HepG2 (cell line): Measurements from ENCODE around the gene CYP26A1. TPM values are rescaled to one million over a fixed set of nuclear protein-coding genes. Genes with fewer than 3 reads are reported as not detected.

Experiments used
- ATAC-seq: fragments of 200-7000 bp; cut with Tn5 transposase; 3 replicates; pipeline ENCODE4 v1.9.1; 2020; ENCODE audit warnings: mild to moderate bottlenecking, moderate library complexity
- BruUV-seq: library from RNA; stranded (reverse); fragments of 400-500 nt; replicated peaks from 2 replicates; lab custom pipeline; 2021; lab: Mats Ljungman, UMichigan
- CTCF ChIA-PET: fragments of 300-600 bp; formaldehyde crosslinking; extraction: SDS; loops from one replicate; lab custom pipeline; 2021; ENCODE audit warnings: low total read pairs, inconsistent platforms, low intra/inter-chr PET ratio; lab: Yijun Ruan, JAX
- POLR2A ChIA-PET: fragments of 350-600 bp; sonication (Branson Sonifier 250); formaldehyde crosslinking; loops from one replicate; lab custom pipeline; 2020; ENCODE audit warnings: antibody characterized with exemption, inconsistent platforms; lab: Yijun Ruan, JAX
- DNase-seq: peaks from one replicate; pipeline ENCODE4 v3.0.0-alpha.2; 2015; ENCODE audit warnings: low spot score
- FAIRE-seq: peaks from 3 replicates; lab custom pipeline; 2011; peaks lifted over from hg19 to GRCh38; lab: Jason Lieb, UNC
- H2AFZ ChIP-seq: one replicate; pipeline ENCODE4 v1.6.1; 2011; ENCODE audit warnings: low read length, inconsistent platforms
- H3K27ac ChIP-seq: fragments of 300-600 bp; 3 replicates; pipeline ENCODE4 v1.8.0; 2011; ENCODE audit warnings: mixed run types, mild to moderate bottlenecking, mixed read lengths, low read length, inconsistent platforms; ENCODE audit not compliant: insufficient read depth; ENCODE audit errors: extremely low read length
- H3K27me3 ChIP-seq, 2 experiments: fragments of 200-600 bp in 1 of 2; 2 replicates in 1 of 2; 3 replicates in 1 of 2; pipeline versions ENCODE4 v1.6.0 to v1.8.0; 2011; ENCODE audit warnings: low read length in 2 of 2, mild to moderate bottlenecking in 2 of 2, moderate library complexity in 2 of 2, inconsistent platforms in 1 of 2; ENCODE audit not compliant: insufficient read depth in 2 of 2, control insufficient read depth in 1 of 2
- H3K36me3 ChIP-seq, 2 experiments: fragments of 200-600 bp in 1 of 2; replicated peaks in 1 of 2; 2 replicates in 1 of 2; 3 replicates in 1 of 2; pipeline versions ENCODE4 v1.5.1 to v1.8.0; 2011; ENCODE audit warnings: low read length in 2 of 2, inconsistent platforms in 1 of 2; ENCODE audit not compliant: insufficient read depth in 2 of 2, control insufficient read depth in 1 of 2
- H3K4me1 ChIP-seq: 2 replicates; pipeline ENCODE4 v1.5.1; 2012; ENCODE audit warnings: low read length, inconsistent platforms; ENCODE audit not compliant: insufficient read depth
- H3K4me2 ChIP-seq: 2 replicates; pipeline ENCODE4 v1.6.0; 2011; ENCODE audit warnings: low read depth, low read length, inconsistent platforms
- H3K4me3 ChIP-seq, 3 experiments: fragments of 200-600 bp in 1 of 3; sonication (generic), shearing (Covaris generic) in 1 of 3; replicated peaks in 1 of 3; 2 replicates each; pipeline ENCODE4 v1.5.1; 2011 to 2016; ENCODE audit warnings: low read length in 3 of 3, inconsistent platforms in 2 of 3, low read depth in 2 of 3, mild to moderate bottlenecking in 2 of 3, control low read depth in 1 of 3, mixed read lengths in 1 of 3; ENCODE audit not compliant: insufficient read depth in 1 of 3
- H3K79me2 ChIP-seq: one replicate; pipeline ENCODE4 v1.6.1; 2011; ENCODE audit warnings: low read length, inconsistent platforms; ENCODE audit not compliant: insufficient read depth
- H3K9ac ChIP-seq: 2 replicates; pipeline ENCODE4 v1.6.0; 2011; ENCODE audit warnings: mild to moderate bottlenecking, low read depth, low read length, inconsistent platforms; ENCODE audit not compliant: insufficient read depth
- H3K9me3 ChIP-seq: 2 replicates; pipeline ENCODE4 v1.5.1; 2012; ENCODE audit warnings: mild to moderate bottlenecking, low read length
- H4K20me1 ChIP-seq: 2 replicates; pipeline ENCODE4 v1.6.0; 2011; ENCODE audit warnings: inconsistent platforms, mild to moderate bottlenecking, low read length, moderate library complexity; ENCODE audit not compliant: insufficient read depth
- ETV5 ChIP-seq: IDR thresholded peaks from 2 replicates; pipeline ENCODE4 v1.6.1; 2018; ENCODE audit warnings: missing biosample characterization, missing genetic modification reagents, inconsistent platforms, borderline replicate concordance
- FOXP1 ChIP-seq, 2 experiments: fragments of 450-650 bp in 1 of 2; IDR thresholded peaks; 2 replicates each; pipeline ENCODE4 v1.6.1; 2017 to 2018; ENCODE audit warnings: antibody characterized with exemption in 1 of 2
- SMARCE1 ChIP-seq: fragments of 450-650 bp; IDR thresholded peaks from 2 replicates; pipeline ENCODE4 v1.6.1; 2017; ENCODE audit warnings: borderline replicate concordance
- SPEN ChIP-seq: sonication (generic); formaldehyde crosslinking; IDR thresholded peaks from 2 replicates; pipeline ENCODE4 v1.5.1; 2020; ENCODE audit warnings: low read depth, mild to moderate bottlenecking, missing genetic modification reagents
- TEF ChIP-seq: sonication (generic); formaldehyde crosslinking; IDR thresholded peaks from 2 replicates; pipeline ENCODE4 v1.5.0; 2020; ENCODE audit warnings: missing genetic modification reagents
- ZNF281 ChIP-seq: sonication (generic); formaldehyde crosslinking; IDR thresholded peaks from 2 replicates; pipeline ENCODE4 v1.4.0; 2020; ENCODE audit warnings: missing genetic modification reagents, borderline replicate concordance
- WGBS: methylation state at CpG from one replicate; pipeline ENCODE4 v1.1.6; 2017; ENCODE audit warnings: low lambda C conversion rate; 5-methylcytosine and 5-hydroxymethylcytosine counted together
- in situ Hi-C: cut with HindIII; loops from 2 replicates; pipeline ENCODE4 v1.10.0; 2017; ENCODE audit warnings: low pct_unique_long_range_greater_than_20kb; ENCODE audit not compliant: extremely low pct_ligation_motif_present
- intact Hi-C: fragments of 100-400 bp; cut with micrococcal nuclease; formaldehyde crosslinking; loops from one replicate; pipeline ENCODE4 v1.10.0; 2022; ENCODE audit not compliant: unreplicated experiment
- polyA plus RNA-seq, 8 experiments: library from polyadenylated mRNA; depleted of rRNA in 3 of 8; stranded (reverse) in 7 of 8; unstranded in 1 of 8; fragments of >200 nt; fragmentation: Illumina TruSeq in 4 of 8; extraction: Trizol in 4 of 8; gene quantifications; 2 replicates each; pipeline versions ENCODE4 v1.2.1 to v1.2.3, GENCODE V29; 2011 to 2016; ENCODE audit warnings: low read depth in 4 of 8, missing spikeins in 1 of 8, mixed read lengths in 1 of 8; ENCODE audit not compliant: insufficient read depth in 1 of 8
- total RNA-seq, 5 experiments: library from RNA; depleted of rRNA; stranded (reverse); fragments of >200 nt; fragmentation: Illumina TruSeq; extraction: Trizol; gene quantifications; 2 replicates each; pipeline ENCODE4 v1.2.3, GENCODE V29; 2016; ENCODE audit warnings: low read depth in 1 of 5

CYP26A1 gene
- total and polyA plus RNA-seq, 2 of the 13 experiments (the other 11 are each of a cell fraction or from before 2014, with no cell fraction given), result 0.15 TPM; not detected in 1

- peak; percentile 75; the same call in 1 of the 2 replicates for TF ChIP-seq ZNF281 (CRISPR knock-in tag)
Observed at GRCh38 chr10:93115661-93116383, 42.1 kb downstream of the CYP26A1 start (continued).

GRCh38 chr10:93121311-93121710 lies 47.6 kb downstream of the CYP26A1 start:
- ATAC-seq, result no peak
- no TSS peak for BruUV-seq
- in situ Hi-C loops, result no loop called here
- Histone ChIP-seq H3K9ac (no peak overlapping the region), H3K4me1 (no peaks in the 10 kb centered on the region), H3K4me3 (no peak overlapping the region), H3K79me2 (no peaks in the 10 kb centered on the region), H4K20me1 (no peaks in the 10 kb centered on the region), H2AFZ (no peak overlapping the region), H3K9me3 (peaks cover 8% of the 10 kb centered on the region), H3K27ac (no peak overlapping the region), H3K4me2 (no peak overlapping the region), H3K36me3 (no peaks in the 10 kb centered on the region), H3K27me3 (no peaks in the 10 kb centered on the region)
- DNase-seq, result no peak
- FAIRE-seq, result no peak
- ChIA-PET CTCF (no interaction called here), POLR2A (no interaction called here)
- TF ChIP-seq FOXP1 (IDR thresholded peaks at IDR 0.05) (no peak), FOXP1 (CRISPR knock-in tag; IDR thresholded peaks at IDR 0.05) (no peak), SMARCE1 (no peak), SPEN (CRISPR knock-in tag) (no peak), ETV5 (CRISPR knock-in tag) (no peak), TEF (CRISPR knock-in tag) (no peak)
- WGBS, result 12% methylated on average over 3 of the region's 3 CpGs
- intact Hi-C loops, result no loop called here
